Endometrial microvascular endothelial cells (primary cell): ENCODE data around the gene IFNGR2. TPM values are rescaled to one million over a fixed set of nuclear protein-coding genes. Genes with fewer than 3 reads are reported as not detected.
"Not testable (repeated sequence)": the region's sequence is repeated elsewhere in the genome, so short reads cannot be mapped to it uniquely, and the experiment has no call there.

ENCODE experiments used
- in situ Hi-C: cut with HindIII; loops from 2 replicates; pipeline ENCODE4 v1.10.0; 2017; ENCODE audit warnings: low sequenced_read_pairs, low pct_unique_long_range_greater_than_20kb; ENCODE audit errors: inconsistent ontology term
- total RNA-seq: library from RNA; depleted of rRNA; stranded (reverse); fragments of >200 nt; gene quantifications from one replicate; pipeline ENCODE4 v1.2.3, GENCODE V29; 2015; ENCODE audit errors: inconsistent ontology term

Gene IFNGR2
- total RNA-seq, 1 donor from 2014 or later = 54.6 TPM

- in situ Hi-C loops = no loop called here
These were observed 6.8 kb upstream of the IFNGR2 start for GRCh38 chr21:33396436-33396835.

GRCh38 chr21:33396951-33397350 lies 6.3 kb upstream of the IFNGR2 start:
- in situ Hi-C loops = no loop called here

GRCh38 chr21:33397717-33398116 lies 5.5 kb upstream of the IFNGR2 start:
- in situ Hi-C loops = no loop called here

- in situ Hi-C loops = no loop called here
These were observed 4.9 kb upstream of the IFNGR2 start for GRCh38 chr21:33398361-33398760.

GRCh38 chr21:33401630-33401992 lies 1.6 kb upstream of the IFNGR2 start:
- in situ Hi-C loops = no loop called here

- in situ Hi-C loops = no loop called here
These were observed 923 bp upstream of the IFNGR2 start for GRCh38 chr21:33402001-33402979.

GRCh38 chr21:33403786-33404585 lies 773 bp downstream of the IFNGR2 start:
- in situ Hi-C loops = no loop called here

- in situ Hi-C loops = no loop called here
These were observed 3.3 kb downstream of the IFNGR2 start for GRCh38 chr21:33406493-33406892.

GRCh38 chr21:33411949-33412430 lies 8.8 kb downstream of the IFNGR2 start:
- in situ Hi-C loops = no loop called here

GRCh38 chr21:33412439-33412831 lies 9.2 kb downstream of the IFNGR2 start:
- in situ Hi-C loops = not testable (repeated sequence)

GRCh38 chr21:33412832-33413519 lies 9.8 kb downstream of the IFNGR2 start:
- in situ Hi-C loops = no loop called here

GRCh38 chr21:33414068-33414467 lies 10.9 kb downstream of the IFNGR2 start:
- in situ Hi-C loops = no loop called here

GRCh38 chr21:33414926-33415325 lies 11.7 kb downstream of the IFNGR2 start:
- in situ Hi-C loops = no loop called here

GRCh38 chr21:33418691-33419090 lies 15.5 kb downstream of the IFNGR2 start:
- in situ Hi-C loops = no loop called here

GRCh38 chr21:33419538-33420123 lies 16.4 kb downstream of the IFNGR2 start:
- in situ Hi-C loops = no loop called here

GRCh38 chr21:33421713-33422393 lies 18.6 kb downstream of the IFNGR2 start:
- in situ Hi-C loops = no loop called here

GRCh38 chr21:33424214-33424613 lies 21.0 kb downstream of the IFNGR2 start:
- in situ Hi-C loops = no loop called here

GRCh38 chr21:33425825-33426224 lies 22.6 kb downstream of the IFNGR2 start:
- in situ Hi-C loops = no loop called here
